ENCODE measurements around the gene ZCCHC17. TPM values are rescaled to one million over a fixed set of nuclear protein-coding genes. Genes with fewer than 3 reads are reported as not detected.

Gene ZCCHC17
- total and polyA plus RNA-seq, 7 donors = 9.6 to 48.8 (median 16.4) TPM

DNA sequence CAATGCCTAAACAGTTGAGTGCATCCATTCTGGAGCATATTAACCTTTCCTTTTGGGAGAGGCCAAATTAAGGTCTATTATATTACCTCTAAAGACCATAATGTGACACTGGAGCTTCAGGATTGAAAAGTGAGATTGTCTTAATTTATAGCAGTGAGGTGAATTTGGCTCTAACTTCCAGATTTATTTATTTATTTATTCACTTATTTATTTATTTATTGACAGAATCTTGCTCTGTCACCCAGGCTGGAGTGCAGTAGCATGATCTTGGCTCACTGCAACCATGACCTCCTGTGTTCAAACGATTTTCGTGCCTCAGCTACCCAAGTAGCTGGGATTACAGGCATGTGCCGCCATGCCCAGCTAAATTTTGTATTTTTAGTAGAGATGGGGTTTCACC lies 19.1 kb downstream of the ZCCHC17 start:
- ATAC-seq = no peak
- 85 to 100% (median 85%) methylated on average over 3 of the region's 3 CpGs for WGBS, 3 donors
- no peaks in the 10 kb centered on the region for H3K27me3 ChIP-seq (ENCODE audit: insufficient read depth in 3 of 3, low read length in 2 of 3)
- H3K36me3 ChIP-seq (ENCODE audit: insufficient read depth in 1 of 2, low read depth in 1 of 2) = peaks cover 7 to 99% of the 10 kb centered on the region in 2 donors
- TF ChIP-seq, protein P1, sequence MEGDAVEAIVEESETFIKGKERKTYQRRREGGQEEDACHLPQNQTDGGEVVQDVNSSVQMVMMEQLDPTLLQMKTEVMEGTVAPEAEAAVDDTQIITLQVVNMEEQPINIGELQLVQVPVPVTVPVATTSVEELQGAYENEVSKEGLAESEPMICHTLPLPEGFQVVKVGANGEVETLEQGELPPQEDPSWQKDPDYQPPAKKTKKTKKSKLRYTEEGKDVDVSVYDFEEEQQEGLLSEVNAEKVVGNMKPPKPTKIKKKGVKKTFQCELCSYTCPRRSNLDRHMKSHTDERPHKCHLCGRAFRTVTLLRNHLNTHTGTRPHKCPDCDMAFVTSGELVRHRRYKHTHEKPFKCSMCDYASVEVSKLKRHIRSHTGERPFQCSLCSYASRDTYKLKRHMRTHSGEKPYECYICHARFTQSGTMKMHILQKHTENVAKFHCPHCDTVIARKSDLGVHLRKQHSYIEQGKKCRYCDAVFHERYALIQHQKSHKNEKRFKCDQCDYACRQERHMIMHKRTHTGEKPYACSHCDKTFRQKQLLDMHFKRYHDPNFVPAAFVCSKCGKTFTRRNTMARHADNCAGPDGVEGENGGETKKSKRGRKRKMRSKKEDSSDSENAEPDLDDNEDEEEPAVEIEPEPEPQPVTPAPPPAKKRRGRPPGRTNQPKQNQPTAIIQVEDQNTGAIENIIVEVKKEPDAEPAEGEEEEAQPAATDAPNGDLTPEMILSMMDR (IDR thresholded peaks at IDR 0.05) = no peak
- DNase-seq = no peak
- no peak overlapping the region for H3K4me3 ChIP-seq
- intact Hi-C loops (cut with DNase I) = no loop called here
- no peaks in the 10 kb centered on the region for H3K9me3 ChIP-seq
- no peaks in the 10 kb centered on the region for H3K4me1 ChIP-seq
- no peak overlapping the region for H3K27ac ChIP-seq

DNA sequence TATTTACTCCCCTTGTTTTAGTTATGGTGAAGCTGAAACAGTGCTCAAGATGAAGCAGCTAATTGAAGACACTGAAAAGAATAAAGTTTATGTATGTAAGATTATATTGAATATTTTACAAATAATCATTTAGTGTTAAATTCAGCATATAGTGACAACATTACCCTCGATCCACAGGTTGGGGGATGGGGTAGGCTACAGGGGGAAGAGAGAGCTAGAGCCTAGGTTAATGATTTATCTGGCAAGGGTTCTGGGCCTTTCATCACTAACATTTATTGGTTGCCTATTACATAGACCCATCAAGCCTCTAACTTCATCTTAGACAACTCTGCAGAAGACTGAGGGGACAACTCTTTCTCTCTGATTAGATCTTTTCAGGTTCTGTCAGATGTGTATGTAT lies 21.3 kb downstream of the ZCCHC17 start:
- Histone ChIP-seq H3K4me1 (no peaks in the 10 kb centered on the region), H3K36me3 (ENCODE audit: insufficient read depth in 1 of 2, low read depth in 1 of 2) (peaks cover 2 to 92% of the 10 kb centered on the region in 2 donors), H3K27ac (no peak overlapping the region), H3K9me3 (no peaks in the 10 kb centered on the region), H3K4me3 (no peak overlapping the region), H3K27me3 (ENCODE audit: insufficient read depth in 3 of 3, low read length in 2 of 3) (no peaks in the 10 kb centered on the region)
- no peak for DNase-seq
- TF ChIP-seq, protein P1 (IDR thresholded peaks at IDR 0.05) = no peak
- intact Hi-C loops (cut with DNase I) = no loop called here
- ATAC-seq = no peak
- 90 to 97% (median 92%) methylated on average over 1 of the region's 1 CpG for WGBS, 3 donors

DNA sequence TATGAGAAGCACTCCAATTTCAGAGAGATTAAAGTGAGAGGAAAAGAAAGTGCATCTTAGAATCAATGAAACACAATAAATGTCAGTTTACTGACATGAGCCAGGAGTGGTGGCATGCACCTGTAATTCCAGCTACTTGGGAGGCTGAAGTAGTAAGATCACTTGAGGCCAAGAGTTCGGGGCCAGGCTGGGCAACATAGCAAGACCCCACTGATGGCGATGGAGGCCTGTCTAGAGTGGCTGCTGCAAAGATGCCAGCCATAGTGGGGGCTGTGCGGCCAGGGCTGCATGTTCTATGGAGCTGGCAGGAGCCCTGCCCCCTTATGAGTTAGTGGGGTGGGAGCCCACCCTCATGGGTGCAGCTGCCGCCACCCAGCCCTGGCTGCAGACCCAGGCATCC lies 27.3 kb downstream of the ZCCHC17 start:
- Histone ChIP-seq H3K9me3 (no peaks in the 10 kb centered on the region), H3K4me3 (no peak overlapping the region), H3K36me3 (ENCODE audit: insufficient read depth in 1 of 2, low read depth in 1 of 2) (peaks cover 0 to 42% of the 10 kb centered on the region in 2 donors), H3K4me1 (no peaks in the 10 kb centered on the region), H3K27me3 (ENCODE audit: insufficient read depth in 3 of 3, low read length in 2 of 3) (no peaks in the 10 kb centered on the region), H3K27ac (no peak overlapping the region)
- WGBS, 3 donors = 94 to 98% (median 98%) methylated on average over 4 of the region's 4 CpGs
- ATAC-seq (peak in 1 of 4 donors; percentile 32), DNase-seq (no peak)
- intact Hi-C loops (cut with DNase I) = no loop called here
- TF ChIP-seq, protein P1 (IDR thresholded peaks at IDR 0.05) = no peak

DNA sequence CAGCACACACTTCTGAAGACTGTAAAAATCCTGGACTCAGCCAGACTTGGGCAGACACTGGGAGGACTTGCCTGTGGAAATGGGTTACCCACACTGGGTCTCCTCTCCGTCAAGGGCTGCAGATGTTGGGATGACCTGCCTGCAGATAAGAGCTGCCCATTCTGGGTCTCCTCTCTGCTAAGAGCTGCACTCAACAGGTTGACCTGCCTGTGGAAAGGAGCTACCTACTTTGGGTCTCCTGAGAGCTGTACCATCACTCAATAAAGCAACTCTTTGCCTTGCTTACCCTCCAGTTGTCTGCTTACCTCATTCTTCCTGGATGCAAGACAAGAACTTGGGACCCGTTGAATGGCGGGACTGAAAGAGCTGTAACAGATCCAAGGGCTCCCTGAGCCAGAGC lies 28.2 kb downstream of the ZCCHC17 start:
- 51 to 64% (median 64%) methylated on average over 3 of the region's 3 CpGs for WGBS, 3 donors
- Histone ChIP-seq H3K36me3 (ENCODE audit: insufficient read depth in 1 of 2, low read depth in 1 of 2) (peaks cover 0 to 33% of the 10 kb centered on the region in 2 donors), H3K27me3 (ENCODE audit: insufficient read depth in 3 of 3, low read length in 2 of 3) (no peaks in the 10 kb centered on the region), H3K9me3 (no peaks in the 10 kb centered on the region), H3K4me3 (no peak overlapping the region), H3K27ac (no peak overlapping the region), H3K4me1 (no peaks in the 10 kb centered on the region)
- intact Hi-C loops (cut with DNase I) = no loop called here
- DNase-seq = no peak
- TF ChIP-seq, protein P1 (IDR thresholded peaks at IDR 0.05) = no peak
- ATAC-seq = peak in 1 of 4 donors; percentile 33

DNA sequence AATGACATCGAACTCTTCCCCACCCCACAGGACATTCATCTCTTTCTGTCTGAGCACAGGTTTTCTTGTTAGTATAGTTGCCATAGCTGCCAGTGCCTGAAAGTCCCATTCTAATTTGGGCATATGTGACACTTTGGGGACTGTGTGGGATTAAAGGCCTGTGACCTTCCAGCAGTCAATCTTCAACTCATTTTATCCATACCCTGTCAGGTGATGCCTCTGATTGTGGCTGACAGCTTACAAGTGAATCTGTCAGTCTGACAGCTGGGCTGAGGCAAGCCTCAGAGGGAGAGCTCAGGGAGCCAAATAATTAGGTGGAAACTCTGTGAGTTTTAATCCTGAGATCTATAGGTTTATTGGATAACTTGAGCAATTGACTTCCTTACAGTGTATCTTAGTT lies 29.6 kb downstream of the ZCCHC17 start:
- H3K4me3 ChIP-seq = no peak overlapping the region
- H3K9me3 ChIP-seq = no peaks in the 10 kb centered on the region
- WGBS, 3 donors = 83 to 96% (median 90%) methylated on average over 1 of the region's 1 CpG
- H3K4me1 ChIP-seq = no peaks in the 10 kb centered on the region
- ATAC-seq (peak in 2 of 4 donors; percentile 37 to 45), DNase-seq (no peak)
- no peaks in the 10 kb centered on the region for H3K27me3 ChIP-seq (ENCODE audit: insufficient read depth in 3 of 3, low read length in 2 of 3)
- peaks cover 0 to 18% of the 10 kb centered on the region in 2 donors for H3K36me3 ChIP-seq (ENCODE audit: insufficient read depth in 1 of 2, low read depth in 1 of 2)
- intact Hi-C loops (cut with DNase I) = no loop called here
- TF ChIP-seq, protein P1 (IDR thresholded peaks at IDR 0.05) = no peak
- no peak overlapping the region for H3K27ac ChIP-seq

Data from psoas muscle (tissue), 8 donors.